ENCODE data around the gene NPM3. TPM values are rescaled to one million over a fixed set of nuclear protein-coding genes. Genes with fewer than 3 reads are reported as not detected.

The NPM3 gene
- total RNA-seq, 2 donors from 2014 or later: 43.7 to 47.4 TPM

- intact Hi-C loops (cut with DNase I): loop anchor here (5.0 kb wide), 3 partner anchors 36 to 569 kb away; partner anchors contain the start of gene OGA
- peaks cover 0 to under 1% of the 10 kb centered on the region in 2 donors for H3K36me3 ChIP-seq
- no peaks in the 10 kb centered on the region for H3K27me3 ChIP-seq (replicated peaks; ENCODE audit: insufficient read depth)
- no peak overlapping the region for H3K4me3 ChIP-seq
- H3K4me1 ChIP-seq (replicated peaks): peaks cover 5% of the 10 kb centered on the region
- no peak overlapping the region for H3K27ac ChIP-seq
- WGBS: 70% methylated on average over 7 of the region's 7 CpGs
- no peak for DNase-seq (ENCODE audit: low spot score)
- no peaks in the 10 kb centered on the region for H3K9me3 ChIP-seq
- TF ChIP-seq POLR2A (IDR thresholded peaks at IDR 0.05) (no peak), CTCF (IDR thresholded peaks at IDR 0.05) (no peak)
Observed at GRCh38 chr10:101781655-101781983, 1.6 kb downstream of the NPM3 start.

GRCh38 chr10:101780818-101781654 lies 2.2 kb downstream of the NPM3 start:
- peaks cover 5% of the 10 kb centered on the region for H3K4me1 ChIP-seq (replicated peaks)

DNA sequence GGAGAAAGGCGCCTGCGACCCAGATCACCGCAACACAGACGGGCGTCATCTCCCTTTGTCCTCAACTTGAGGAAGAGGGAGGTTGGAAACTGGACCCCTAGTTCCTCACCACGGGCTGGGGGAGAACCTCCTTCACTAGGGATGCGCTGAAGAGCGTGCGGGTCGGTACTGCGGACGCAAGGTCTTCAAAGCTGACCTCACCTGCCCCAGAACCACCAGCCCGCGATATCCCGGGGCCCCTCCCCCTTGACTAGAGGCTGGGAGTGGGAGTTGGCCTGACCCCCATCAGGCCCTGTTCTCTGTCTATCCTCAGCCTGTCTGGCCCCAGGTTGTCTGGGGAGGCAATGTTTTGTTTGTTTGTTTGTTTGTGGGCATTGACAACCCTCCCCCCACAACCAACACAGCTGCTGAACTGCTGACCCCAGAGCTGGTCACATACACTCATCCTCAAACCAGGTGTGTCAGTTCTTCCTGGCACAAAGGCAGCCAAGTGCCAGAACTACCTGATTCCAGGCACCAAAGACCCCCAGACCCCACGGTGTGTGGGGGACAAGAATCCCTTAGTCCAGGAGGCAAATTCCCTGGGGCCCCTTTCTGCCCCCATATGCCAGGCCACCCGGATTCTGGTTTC lies 2.9 kb downstream of the NPM3 start:
- Histone ChIP-seq H3K4me3 (peak overlapping the region in 1 of 2 donors; percentile 25), H3K9me3 (no peaks in the 10 kb centered on the region), H3K27me3 (replicated peaks; ENCODE audit: insufficient read depth) (peaks cover 3% of the 10 kb centered on the region), H3K36me3 (no peaks in the 10 kb centered on the region), H3K4me1 (replicated peaks) (peaks cover 7% of the 10 kb centered on the region), H3K27ac (no peak overlapping the region)
- no peak for DNase-seq (ENCODE audit: low spot score)
- 32% methylated on average over 17 of the region's 17 CpGs for WGBS
- TF ChIP-seq CTCF (IDR thresholded peaks at IDR 0.05) (no peak), POLR2A (IDR thresholded peaks at IDR 0.05) (no peak), POLR2AphosphoS5 (IDR thresholded peaks at IDR 0.05) (no peak)
- intact Hi-C loops (cut with DNase I): loop anchor here (5.0 kb wide), 3 partner anchors 37 to 568 kb away; partner anchors contain the start of gene OGA

More at GRCh38 chr10:101780818-101781654, 2.2 kb downstream of the NPM3 start:
- Histone ChIP-seq H3K27me3 (replicated peaks; ENCODE audit: insufficient read depth) (no peaks in the 10 kb centered on the region), H3K4me3 (no peak overlapping the region), H3K9me3 (no peaks in the 10 kb centered on the region), H3K27ac (no peak overlapping the region), H3K36me3 (no peaks in the 10 kb centered on the region)
- 50% methylated on average over 11 of the region's 14 CpGs for WGBS
- DNase-seq (ENCODE audit: low spot score): no peak
- intact Hi-C loops (cut with DNase I): loop anchor here (5.0 kb wide), 3 partner anchors 36 to 569 kb away; partner anchors contain the start of gene OGA
- TF ChIP-seq POLR2A (IDR thresholded peaks at IDR 0.05) (no peak), POLR2AphosphoS5 (IDR thresholded peaks at IDR 0.05) (no peak), CTCF (IDR thresholded peaks at IDR 0.05) (peak; percentile 74 to 83 (median 80))

GRCh38 chr10:101779544-101780186 lies 3.6 kb downstream of the NPM3 start:
- intact Hi-C loops (cut with DNase I): loop anchor here (5.0 kb wide), 3 partner anchors 38 to 567 kb away; partner anchors contain the start of gene OGA
- H3K4me1 ChIP-seq (replicated peaks): peaks cover 8% of the 10 kb centered on the region

More at GRCh38 chr10:101779544-101780186, 3.6 kb downstream of the NPM3 start:
- no peaks in the 10 kb centered on the region for H3K9me3 ChIP-seq
- TF ChIP-seq POLR2A (IDR thresholded peaks at IDR 0.05) (no peak), POLR2AphosphoS5 (IDR thresholded peaks at IDR 0.05) (no peak), CTCF (IDR thresholded peaks at IDR 0.05) (peak; percentile 52 to 83 (median 72))
- H3K27me3 ChIP-seq (replicated peaks; ENCODE audit: insufficient read depth): peaks cover 3% of the 10 kb centered on the region
- H3K36me3 ChIP-seq: no peaks in the 10 kb centered on the region
- DNase-seq (ENCODE audit: low spot score): peak; percentile 74
- WGBS: 4% methylated on average over 24 of the region's 51 CpGs
- H3K27ac ChIP-seq: no peak overlapping the region
- peak overlapping the region; percentile 10 to 25 for H3K4me3 ChIP-seq
